Tibial nerve (tissue), 4 donors: Measurements from ENCODE around the gene LEFTY2.

ENCODE experiments used
- CTCF ChIP-seq, 5 experiments: fragments of 200-600 bp in 3 of 5; fragments of 450-650 bp in 2 of 5; sonication (generic) in 3 of 5; IDR thresholded peaks; one replicate each; pipeline ENCODE4 v1.5.1; 2016 to 2019; ENCODE audit warnings: antibody characterized with exemption in 5 of 5, mild to moderate bottlenecking in 3 of 5, moderate library complexity in 2 of 5
- EP300 ChIP-seq, 2 donors: sonication (generic); formaldehyde crosslinking; IDR thresholded peaks; one replicate each; pipeline ENCODE4 v1.6.1; 2017; ENCODE audit warnings: antibody characterized with exemption in 2 of 2, mild to moderate bottlenecking in 1 of 2
- POLR2A ChIP-seq, 2 donors: fragments of 450-650 bp; IDR thresholded peaks; one replicate each; pipeline ENCODE4 v1.6.1; 2017; ENCODE audit warnings: antibody characterized with exemption in 2 of 2, mild to moderate bottlenecking in 2 of 2, moderate library complexity in 2 of 2

DNA sequence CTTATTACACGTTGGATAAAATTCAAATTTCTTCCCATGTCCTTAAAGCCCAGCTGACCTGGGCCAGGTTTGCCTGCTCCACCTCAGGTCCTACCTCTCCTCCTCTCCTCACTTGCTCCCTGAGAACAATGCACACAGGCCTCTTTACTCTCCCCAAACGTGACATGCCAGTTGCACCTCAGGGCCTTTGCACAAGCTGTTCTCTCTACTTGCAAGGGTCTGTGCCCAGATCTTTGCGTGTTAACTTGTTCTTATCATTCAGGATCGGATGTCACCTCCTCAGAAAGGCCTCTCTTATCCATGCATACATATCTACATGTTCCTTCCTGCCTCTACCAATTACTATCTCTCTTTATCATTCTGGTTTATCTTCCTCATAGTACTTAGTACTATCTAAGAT is 37.4 kb downstream of the LEFTY2 start:
- TF ChIP-seq EP300 (IDR thresholded peaks at IDR 0.05), result no peak
- TF ChIP-seq POLR2A (IDR thresholded peaks at IDR 0.05), result no peak
- TF ChIP-seq CTCF (IDR thresholded peaks at IDR 0.05), result no peak
